MM.1S (cell line): ENCODE data around the gene AKR1C4.

ENCODE experiments used
- DNase-seq: peaks from one replicate; pipeline ENCODE4 v3.0.0-alpha.2; 2015
- H2AFZ ChIP-seq: fragments of 300-600 bp; sonication (generic); 2 replicates; pipeline ENCODE4 v1.6.0; 2016; ENCODE audit warnings: antibody characterized with exemption, low read length
- H3F3A ChIP-seq: fragments of 300-600 bp; sonication (generic); 2 replicates; pipeline ENCODE4 v1.6.1; 2016; ENCODE audit warnings: mild to moderate bottlenecking, antibody characterized with exemption, low read length, moderate library complexity, mixed read lengths; ENCODE audit not compliant: insufficient read depth
- H3K27ac ChIP-seq: fragments of 300-600 bp; sonication (generic); 2 replicates; pipeline ENCODE4 v1.5.1; 2016; ENCODE audit warnings: mild to moderate bottlenecking, low read length
- H3K27me3 ChIP-seq: fragments of 300-600 bp; sonication (generic); replicated peaks from 2 replicates; pipeline ENCODE4 v1.6.0; 2016; ENCODE audit warnings: low read length; ENCODE audit not compliant: insufficient read depth
- H3K36me3 ChIP-seq: fragments of 300-600 bp; sonication (generic); replicated peaks from 2 replicates; pipeline ENCODE4 v1.6.1; 2016; ENCODE audit warnings: mild to moderate bottlenecking, low read length, mixed read lengths; ENCODE audit not compliant: insufficient read depth
- H3K4me1 ChIP-seq: fragments of 300-600 bp; sonication (generic); 2 replicates; pipeline ENCODE4 v1.6.1; 2016; ENCODE audit warnings: low read length, mixed read lengths
- H3K4me2 ChIP-seq: fragments of 300-600 bp; sonication (generic); 2 replicates; pipeline ENCODE4 v1.6.0; 2016; ENCODE audit warnings: low read depth, low read length
- H3K4me3 ChIP-seq: fragments of 300-600 bp; sonication (generic); 2 replicates; pipeline ENCODE4 v1.5.1; 2016; ENCODE audit warnings: low read length, mixed read lengths
- H3K79me2 ChIP-seq: fragments of 300-600 bp; sonication (generic); 2 replicates; pipeline ENCODE4 v1.6.1; 2016; ENCODE audit warnings: mixed run types, low read length, mixed read lengths
- H3K9ac ChIP-seq: fragments of 300-600 bp; sonication (generic); 2 replicates; pipeline ENCODE4 v1.6.1; 2016; ENCODE audit warnings: low read length, mixed read lengths
- H3K9me2 ChIP-seq: fragments of 300-600 bp; sonication (generic); replicated peaks from 2 replicates; pipeline ENCODE4 v1.6.1; 2016; ENCODE audit warnings: mild to moderate bottlenecking, low read length, mixed read lengths; ENCODE audit not compliant: insufficient read depth
- H3K9me3 ChIP-seq: fragments of 300-600 bp; sonication (generic); replicated peaks from 2 replicates; pipeline ENCODE4 v1.6.1; 2016; ENCODE audit warnings: mild to moderate bottlenecking, low read length, mixed read lengths; ENCODE audit not compliant: insufficient read depth
- H4K20me1 ChIP-seq: fragments of 300-600 bp; sonication (generic); 2 replicates; pipeline ENCODE4 v1.6.1; 2016; ENCODE audit warnings: mild to moderate bottlenecking, low read length, moderate library complexity, mixed read lengths; ENCODE audit not compliant: insufficient read depth
- EZH2 ChIP-seq: fragments of 300-600 bp; sonication (generic); optimal IDR thresholded peaks from 2 replicates; pipeline ENCODE3; 2017; ENCODE audit warnings: low read depth, mild to moderate bottlenecking, antibody characterized with exemption, low read length, mixed read lengths
- EZH2phosphoT487 ChIP-seq: fragments of 300-600 bp; sonication (generic); IDR thresholded peaks from 2 replicates; pipeline ENCODE4 v1.6.1; 2018; ENCODE audit warnings: antibody characterized with exemption, low read length
- TF ChIP-seq, protein P1 (sequence below): fragments of 300-600 bp; sonication (generic); IDR thresholded peaks from 2 replicates; pipeline ENCODE4 v1.5.1; 2016; ENCODE audit warnings: antibody characterized with exemption, low read length, mixed read lengths

Gene AKR1C4

DNA sequence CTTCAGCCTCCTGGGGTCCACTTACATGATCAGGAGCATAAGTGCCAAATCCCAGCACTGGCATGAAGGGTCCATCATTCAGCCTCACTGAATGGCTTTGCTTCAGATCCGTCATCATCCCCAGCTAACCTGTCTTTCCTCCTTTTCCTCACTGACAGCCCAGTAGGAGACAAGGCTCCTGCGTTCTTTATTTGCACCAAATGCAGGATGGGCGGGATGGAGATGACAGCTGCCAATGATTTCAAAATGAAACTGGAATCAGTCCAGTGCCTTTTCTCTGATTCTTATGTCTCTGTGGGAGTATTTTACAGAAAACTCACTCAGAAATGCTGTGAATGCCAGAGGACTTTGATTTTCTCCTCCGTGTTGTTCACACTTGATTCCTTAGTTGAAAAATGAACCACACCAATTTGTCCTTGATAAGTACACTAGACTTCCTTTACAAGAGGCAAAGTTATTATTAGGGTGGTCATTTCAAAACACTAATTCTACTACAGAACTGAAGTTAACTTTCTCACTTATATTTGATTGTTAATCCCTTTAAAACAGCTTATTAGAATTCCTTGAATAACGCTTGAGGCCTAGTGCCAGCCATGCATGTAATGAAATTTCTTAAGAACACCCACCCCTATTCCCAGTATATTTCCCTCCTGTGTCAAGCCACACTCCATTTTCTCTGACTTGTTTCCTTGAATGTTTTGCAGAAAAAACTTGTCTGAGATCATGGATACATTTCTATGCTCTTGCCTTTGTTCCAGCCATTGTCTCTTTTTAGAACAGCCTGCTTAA is 11.5 kb upstream of the AKR1C4 start, which contains the start of gene AKR1C8:
Gene AKR1C8, minus strand, starts transcription at position 164 of the 789 bp plus-strand sequence. Its CDS starts 46 bp downstream, at position 118.
- Histone ChIP-seq H3K4me3 (no peak within 1 kb of the TSS), H3K4me2 (no peak within 1 kb of the TSS), H3K36me3 (no peaks in the 10 kb centered on the region), H3K27ac (no peak within 1 kb of the TSS), H4K20me1 (no peaks in the 10 kb centered on the region), H2AFZ (no peak within 1 kb of the TSS), H3F3A (no peaks in the 10 kb centered on the region), H3K9me3 (no peaks in the 10 kb centered on the region), H3K9me2 (no peaks in the 10 kb centered on the region), H3K4me1 (no peaks in the 10 kb centered on the region), H3K79me2 (no peaks in the 10 kb centered on the region), H3K27me3 (no peaks in the 10 kb centered on the region), H3K9ac (no peak within 1 kb of the TSS)
- DNase-seq, result no peak
- TF ChIP-seq, protein P1, sequence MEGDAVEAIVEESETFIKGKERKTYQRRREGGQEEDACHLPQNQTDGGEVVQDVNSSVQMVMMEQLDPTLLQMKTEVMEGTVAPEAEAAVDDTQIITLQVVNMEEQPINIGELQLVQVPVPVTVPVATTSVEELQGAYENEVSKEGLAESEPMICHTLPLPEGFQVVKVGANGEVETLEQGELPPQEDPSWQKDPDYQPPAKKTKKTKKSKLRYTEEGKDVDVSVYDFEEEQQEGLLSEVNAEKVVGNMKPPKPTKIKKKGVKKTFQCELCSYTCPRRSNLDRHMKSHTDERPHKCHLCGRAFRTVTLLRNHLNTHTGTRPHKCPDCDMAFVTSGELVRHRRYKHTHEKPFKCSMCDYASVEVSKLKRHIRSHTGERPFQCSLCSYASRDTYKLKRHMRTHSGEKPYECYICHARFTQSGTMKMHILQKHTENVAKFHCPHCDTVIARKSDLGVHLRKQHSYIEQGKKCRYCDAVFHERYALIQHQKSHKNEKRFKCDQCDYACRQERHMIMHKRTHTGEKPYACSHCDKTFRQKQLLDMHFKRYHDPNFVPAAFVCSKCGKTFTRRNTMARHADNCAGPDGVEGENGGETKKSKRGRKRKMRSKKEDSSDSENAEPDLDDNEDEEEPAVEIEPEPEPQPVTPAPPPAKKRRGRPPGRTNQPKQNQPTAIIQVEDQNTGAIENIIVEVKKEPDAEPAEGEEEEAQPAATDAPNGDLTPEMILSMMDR, result no peak
- no peak for TF ChIP-seq EZH2
- no peak for TF ChIP-seq EZH2phosphoT487

DNA sequence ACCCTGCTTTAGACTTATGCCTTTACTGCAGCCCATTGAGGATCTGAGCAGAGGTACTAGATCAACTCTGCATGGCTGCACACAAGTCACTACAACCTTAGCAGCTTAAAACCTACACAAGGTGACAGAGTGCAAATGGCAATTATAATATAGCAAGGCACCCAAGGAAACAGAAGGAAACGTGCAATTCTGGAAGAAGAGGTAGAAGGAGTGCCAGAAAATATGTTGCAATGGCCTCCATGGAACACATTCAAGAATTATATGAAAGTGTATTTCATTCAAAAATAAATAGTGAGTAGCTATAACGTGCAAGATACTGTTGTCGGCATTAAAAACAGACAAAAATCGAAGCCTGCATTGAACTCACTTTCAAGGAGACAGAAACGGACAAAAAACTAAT is 8.8 kb upstream of the AKR1C4 start:
- no peak overlapping the region for H3K4me2 ChIP-seq
- no peaks in the 10 kb centered on the region for H3K79me2 ChIP-seq
- H3K27me3 ChIP-seq, result no peaks in the 10 kb centered on the region
- no peaks in the 10 kb centered on the region for H3K9me2 ChIP-seq
- no peak overlapping the region for H3K27ac ChIP-seq
- no peak overlapping the region for H3K4me3 ChIP-seq
- H4K20me1 ChIP-seq, result no peaks in the 10 kb centered on the region
- H3K9me3 ChIP-seq, result no peaks in the 10 kb centered on the region
- no peaks in the 10 kb centered on the region for H3F3A ChIP-seq
- no peak for DNase-seq
- no peaks in the 10 kb centered on the region for H3K4me1 ChIP-seq
- TF ChIP-seq EZH2phosphoT487, result no peak
- TF ChIP-seq, protein P1, result no peak
- TF ChIP-seq EZH2, result no peak
- H3K36me3 ChIP-seq, result no peaks in the 10 kb centered on the region
- H3K9ac ChIP-seq, result no peak overlapping the region
- no peak overlapping the region for H2AFZ ChIP-seq

DNA sequence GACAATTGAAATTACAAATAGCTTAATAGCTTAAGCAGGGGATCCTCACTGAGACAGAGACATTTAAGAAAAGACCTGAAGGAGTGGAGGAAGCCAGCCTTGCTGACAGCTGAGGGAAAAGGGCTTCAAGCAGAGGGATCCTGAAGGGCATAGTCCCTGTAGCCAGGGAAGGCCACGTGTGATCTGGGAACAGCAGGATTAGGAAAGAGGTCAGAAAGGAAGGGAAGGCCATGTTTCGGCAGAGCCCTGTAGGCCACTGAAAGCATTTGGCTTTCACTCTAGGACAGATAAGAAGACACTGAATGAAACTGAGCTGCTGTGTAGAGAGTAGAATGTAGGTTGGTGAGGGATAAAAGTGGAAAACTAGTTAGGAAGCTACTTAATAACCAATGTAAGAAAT is 8.3 kb upstream of the AKR1C4 start:
- Histone ChIP-seq H3K27me3 (no peaks in the 10 kb centered on the region), H3K36me3 (no peaks in the 10 kb centered on the region), H3K9ac (no peak overlapping the region), H3F3A (no peaks in the 10 kb centered on the region), H3K9me2 (no peaks in the 10 kb centered on the region), H3K4me2 (no peak overlapping the region), H2AFZ (no peak overlapping the region), H3K27ac (no peak overlapping the region), H3K4me3 (no peak overlapping the region), H3K9me3 (no peaks in the 10 kb centered on the region), H3K79me2 (no peaks in the 10 kb centered on the region), H4K20me1 (no peaks in the 10 kb centered on the region), H3K4me1 (no peaks in the 10 kb centered on the region)
- DNase-seq, result no peak
- TF ChIP-seq EZH2, result no peak
- TF ChIP-seq EZH2phosphoT487, result no peak
- TF ChIP-seq, protein P1, result no peak
